Loucy (cell line): ENCODE measurements around the gene WDR12.
"Not testable (repeated sequence)": the region's sequence is repeated elsewhere in the genome, so short reads cannot be mapped to it uniquely, and the experiment has no call there.

Source experiments
- H2AFZ ChIP-seq: fragments of 200-600 bp; sonication (generic); 2 replicates; pipeline ENCODE4 v1.6.0; 2016; ENCODE audit warnings: antibody characterized with exemption, mild to moderate bottlenecking, low read length, moderate library complexity
- H3F3A ChIP-seq: fragments of 200-600 bp; 2 replicates; pipeline ENCODE4 v1.6.0; 2016; ENCODE audit warnings: antibody characterized with exemption, low read depth, mild to moderate bottlenecking
- H3K27me3 ChIP-seq: fragments of 200-600 bp; sonication (generic); 2 replicates; pipeline ENCODE4 v1.6.1; 2014; ENCODE audit warnings: low read length, mild to moderate bottlenecking; ENCODE audit not compliant: insufficient read depth, poor library complexity, severe bottlenecking
- H3K36me3 ChIP-seq: fragments of 200-600 bp; sonication (generic); 2 replicates; pipeline ENCODE4 v1.6.1; 2016; ENCODE audit warnings: low read length; ENCODE audit not compliant: insufficient read depth
- H3K4me1 ChIP-seq: fragments of 200-600 bp; sonication (generic); 2 replicates; pipeline ENCODE4 v1.5.1; 2014; ENCODE audit warnings: low read length, mild to moderate bottlenecking; ENCODE audit not compliant: insufficient read depth, poor library complexity, severe bottlenecking
- H3K4me2 ChIP-seq: fragments of 200-600 bp; sonication (generic); 2 replicates; pipeline ENCODE4 v1.6.0; 2014; ENCODE audit warnings: antibody characterized with exemption, low read length, low read depth, mild to moderate bottlenecking; ENCODE audit not compliant: poor library complexity, severe bottlenecking
- H3K4me3 ChIP-seq: fragments of 200-600 bp; sonication (generic); 2 replicates; pipeline ENCODE4 v1.5.1; 2014; ENCODE audit warnings: low read length, mild to moderate bottlenecking, mixed read lengths; ENCODE audit not compliant: poor library complexity, severe bottlenecking
- H3K79me2 ChIP-seq: fragments of 200-600 bp; sonication (generic); 2 replicates; pipeline ENCODE4 v1.6.1; 2014; ENCODE audit warnings: low read length; ENCODE audit not compliant: insufficient read depth
- H3K9ac ChIP-seq: fragments of 200-600 bp; sonication (generic); 2 replicates; pipeline ENCODE4 v1.6.0; 2014; ENCODE audit warnings: mild to moderate bottlenecking, low read depth, low read length, moderate library complexity; ENCODE audit not compliant: poor library complexity, severe bottlenecking
- H3K9me2 ChIP-seq: fragments of 200-600 bp; sonication (generic); replicated peaks from 2 replicates; pipeline ENCODE4 v1.6.1; 2016; ENCODE audit warnings: low read depth, low read length, mixed read lengths
- H3K9me3 ChIP-seq: fragments of 200-600 bp; sonication (generic); 2 replicates; pipeline ENCODE4 v1.6.1; 2014; ENCODE audit warnings: mild to moderate bottlenecking, antibody characterized with exemption, low read length, low read depth; ENCODE audit not compliant: insufficient read depth
- H4K20me1 ChIP-seq: fragments of 200-600 bp; sonication (generic); 2 replicates; pipeline ENCODE4 v1.6.0; 2014; ENCODE audit warnings: antibody characterized with exemption, low read length, mild to moderate bottlenecking; ENCODE audit not compliant: insufficient read depth, poor library complexity, severe bottlenecking
- EZH2phosphoT487 ChIP-seq: fragments of 200-600 bp; IDR thresholded peaks from 2 replicates; pipeline ENCODE4 v1.6.1; 2018; ENCODE audit warnings: antibody characterized with exemption, mild to moderate bottlenecking, moderate library complexity, borderline replicate concordance
- TF ChIP-seq, protein P1 (sequence below): fragments of 200-600 bp; sonication (generic); conservative IDR thresholded peaks from 2 replicates; pipeline ENCODE4 v1.5.1; 2014; ENCODE audit warnings: mild to moderate bottlenecking, antibody characterized with exemption, low read length

Gene WDR12

DNA sequence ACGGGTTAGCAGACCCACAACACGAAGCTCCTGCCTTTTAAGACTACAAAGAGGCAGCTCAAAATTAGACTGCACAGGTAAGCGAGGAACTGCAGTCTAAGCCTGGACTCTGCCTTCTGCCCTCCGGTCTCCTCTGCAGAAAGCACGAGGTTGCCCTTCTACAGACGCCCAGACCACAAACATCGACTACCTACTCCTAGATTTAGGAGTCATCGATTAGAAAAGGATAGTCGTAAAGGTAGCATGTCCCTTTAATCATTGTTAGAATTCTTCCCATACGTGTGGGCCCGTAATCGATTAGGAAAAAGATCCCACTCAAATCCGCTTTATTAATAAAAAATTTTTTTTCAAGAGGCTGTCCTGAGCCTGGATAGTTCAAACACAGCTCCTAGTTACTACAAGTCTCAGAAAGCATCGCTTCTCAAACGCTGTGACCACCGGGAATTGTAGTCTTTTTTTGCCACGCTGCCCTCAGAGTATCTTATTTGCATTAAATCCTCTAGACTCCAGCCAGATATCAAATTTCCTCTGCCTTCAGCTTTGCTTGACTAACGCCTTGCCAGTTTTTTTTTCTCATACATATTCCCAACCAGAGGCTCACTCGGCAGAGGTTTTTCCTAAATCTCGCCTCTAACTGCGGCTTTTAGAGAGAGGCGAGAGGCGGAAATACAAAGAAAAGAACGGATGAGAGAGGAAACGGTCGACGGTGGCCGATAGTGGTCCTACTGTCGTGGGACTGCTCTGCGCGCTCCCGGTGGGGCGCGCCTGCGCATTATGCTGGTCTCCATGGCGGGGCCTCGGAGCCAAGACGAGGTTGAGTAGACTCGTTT lies at the start of gene WDR12, which contains the start of gene CARF:
Gene WDR12, minus strand, starts transcription at position 162 of the 830 bp plus-strand sequence. CDS start 197 bp downstream, outside the sequence.
Gene CARF, plus strand, starts transcription at position 764 of the 830 bp plus-strand sequence. CDS start 29,628 bp downstream, outside the sequence.
- peaks cover 49% of the 10 kb centered on the region for H3K79me2 ChIP-seq
- H3K9me3 ChIP-seq: no peaks in the 10 kb centered on the region
- no peak for TF ChIP-seq EZH2phosphoT487
- TF ChIP-seq, protein P1, sequence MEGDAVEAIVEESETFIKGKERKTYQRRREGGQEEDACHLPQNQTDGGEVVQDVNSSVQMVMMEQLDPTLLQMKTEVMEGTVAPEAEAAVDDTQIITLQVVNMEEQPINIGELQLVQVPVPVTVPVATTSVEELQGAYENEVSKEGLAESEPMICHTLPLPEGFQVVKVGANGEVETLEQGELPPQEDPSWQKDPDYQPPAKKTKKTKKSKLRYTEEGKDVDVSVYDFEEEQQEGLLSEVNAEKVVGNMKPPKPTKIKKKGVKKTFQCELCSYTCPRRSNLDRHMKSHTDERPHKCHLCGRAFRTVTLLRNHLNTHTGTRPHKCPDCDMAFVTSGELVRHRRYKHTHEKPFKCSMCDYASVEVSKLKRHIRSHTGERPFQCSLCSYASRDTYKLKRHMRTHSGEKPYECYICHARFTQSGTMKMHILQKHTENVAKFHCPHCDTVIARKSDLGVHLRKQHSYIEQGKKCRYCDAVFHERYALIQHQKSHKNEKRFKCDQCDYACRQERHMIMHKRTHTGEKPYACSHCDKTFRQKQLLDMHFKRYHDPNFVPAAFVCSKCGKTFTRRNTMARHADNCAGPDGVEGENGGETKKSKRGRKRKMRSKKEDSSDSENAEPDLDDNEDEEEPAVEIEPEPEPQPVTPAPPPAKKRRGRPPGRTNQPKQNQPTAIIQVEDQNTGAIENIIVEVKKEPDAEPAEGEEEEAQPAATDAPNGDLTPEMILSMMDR: no peak

DNA sequence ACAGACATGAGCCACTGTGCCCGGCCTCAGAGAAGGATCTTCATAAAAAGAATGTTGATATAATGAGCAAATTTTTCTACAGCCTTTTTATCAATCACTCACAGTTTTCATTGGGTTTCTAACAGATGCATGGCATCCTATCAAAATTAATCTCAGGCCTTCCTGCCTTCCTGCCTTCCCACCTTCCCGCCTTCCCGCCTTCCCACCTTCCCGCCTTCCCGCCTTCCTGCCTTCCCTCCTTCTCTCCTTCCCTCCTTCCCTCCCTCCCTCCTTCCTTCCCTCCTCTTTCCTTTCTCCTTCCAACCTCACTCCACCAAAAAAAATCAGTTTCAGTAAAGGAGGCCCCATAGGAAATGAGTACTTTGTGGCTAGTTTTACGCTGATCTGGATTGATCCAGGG lies 49.1 kb upstream of the WDR12 start:
- Histone ChIP-seq H3K9ac (no peak overlapping the region), H2AFZ (no peak overlapping the region), H3K27me3 (no peaks in the 10 kb centered on the region), H4K20me1 (no peaks in the 10 kb centered on the region), H3K4me2 (no peak overlapping the region), H3K9me2 (no peaks in the 10 kb centered on the region), H3K79me2 (no peaks in the 10 kb centered on the region), H3K4me1 (no peaks in the 10 kb centered on the region), H3K36me3 (no peaks in the 10 kb centered on the region), H3F3A (no peaks in the 10 kb centered on the region), H3K4me3 (no peak overlapping the region), H3K9me3 (no peaks in the 10 kb centered on the region)
- no peak for TF ChIP-seq EZH2phosphoT487
- TF ChIP-seq, protein P1: no peak

More for the DNA sequence above, at the start of gene WDR12, which contains the start of gene CARF:
- no peaks in the 10 kb centered on the region for H3K27me3 ChIP-seq
- peak within 1 kb of the TSS; percentile 96 for H3K4me2 ChIP-seq
- H3K4me1 ChIP-seq: peaks cover 38% of the 10 kb centered on the region
- H3K9me2 ChIP-seq: no peaks in the 10 kb centered on the region
- no peaks in the 10 kb centered on the region for H3K36me3 ChIP-seq
- peaks cover 21% of the 10 kb centered on the region for H4K20me1 ChIP-seq
- H3K9ac ChIP-seq: peak within 1 kb of the TSS; percentile 91
- H3F3A ChIP-seq: no peaks in the 10 kb centered on the region
- H2AFZ ChIP-seq: peak within 1 kb of the TSS; percentile 93
- peak within 1 kb of the TSS; percentile 96 for H3K4me3 ChIP-seq

DNA sequence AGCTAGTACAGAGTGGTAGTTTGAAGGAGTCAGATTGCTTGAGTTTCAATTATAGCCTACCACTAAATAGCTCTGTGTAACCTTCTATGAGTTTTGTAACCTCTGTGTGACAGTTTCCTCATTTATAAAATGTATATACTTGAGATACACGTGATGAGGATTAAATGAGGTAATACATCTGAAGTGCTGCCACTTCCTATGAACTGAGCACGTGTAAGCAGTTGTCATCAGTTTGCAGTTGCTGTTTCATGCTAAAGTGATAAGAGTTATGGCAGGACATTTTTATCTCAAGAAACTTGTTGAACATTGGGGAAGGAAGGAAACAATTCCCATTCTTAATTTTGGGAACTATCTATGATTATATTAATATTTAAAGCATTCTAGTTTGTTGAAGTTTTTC lies 39.1 kb upstream of the WDR12 start:
- H3K79me2 ChIP-seq: no peaks in the 10 kb centered on the region
- no peaks in the 10 kb centered on the region for H4K20me1 ChIP-seq
- H3K4me1 ChIP-seq: no peaks in the 10 kb centered on the region
- H3K9me2 ChIP-seq: no peaks in the 10 kb centered on the region
- no peaks in the 10 kb centered on the region for H3K9me3 ChIP-seq
- H3K4me2 ChIP-seq: no peak overlapping the region
- H3F3A ChIP-seq: no peaks in the 10 kb centered on the region
- TF ChIP-seq EZH2phosphoT487: no peak
- TF ChIP-seq, protein P1: no peak
- no peaks in the 10 kb centered on the region for H3K36me3 ChIP-seq
- no peak overlapping the region for H2AFZ ChIP-seq
- no peaks in the 10 kb centered on the region for H3K27me3 ChIP-seq
- H3K4me3 ChIP-seq: no peak overlapping the region
- H3K9ac ChIP-seq: no peak overlapping the region

- not testable (repeated sequence) for H3K79me2 ChIP-seq, H3K9ac ChIP-seq, H2AFZ ChIP-seq, H4K20me1 ChIP-seq, H3F3A ChIP-seq, H3K27me3 ChIP-seq, H3K9me2 ChIP-seq, H3K4me3 ChIP-seq, H3K4me1 ChIP-seq, H3K36me3 ChIP-seq, H3K4me2 ChIP-seq, H3K9me3 ChIP-seq
Observed at GRCh38 chr2:202949333-202949732, 37.9 kb upstream of the WDR12 start.
